GM06990 (cell line): ENCODE results near the gene SIRT2.

ENCODE experiments used
- DNase-seq: peaks from one replicate; pipeline ENCODE4 v3.0.0-alpha.2; 2011; ENCODE audit not compliant: insufficient read length; ENCODE audit errors: extremely low read depth
- H3K27me3 ChIP-seq: replicated peaks from 2 replicates; pipeline ENCODE4 v1.6.0; 2011; ENCODE audit warnings: low read length; ENCODE audit not compliant: control insufficient read depth, insufficient read depth
- H3K36me3 ChIP-seq: 2 replicates; pipeline ENCODE4 v1.5.1; 2011; ENCODE audit warnings: low read length; ENCODE audit not compliant: control insufficient read depth, insufficient read depth
- H3K4me3 ChIP-seq: replicated peaks from 2 replicates; pipeline ENCODE4 v1.5.1; 2011; ENCODE audit warnings: low read depth, mild to moderate bottlenecking, control low read depth, low read length
- CTCF ChIP-seq: IDR thresholded peaks from 2 replicates; pipeline ENCODE4 v1.5.1; 2011; ENCODE audit warnings: low read length, control low read depth, mild to moderate bottlenecking, inconsistent platforms; ENCODE audit not compliant: insufficient read depth, poor library complexity, severe bottlenecking

The SIRT2 gene

GRCh38 chr19:38850976-38851621, 48.3 kb downstream of the SIRT2 start:
- Histone ChIP-seq H3K36me3 (peaks cover 14% of the 10 kb centered on the region), H3K27me3 (no peaks in the 10 kb centered on the region), H3K4me3 (peak overlapping the region; percentile 89)
- no peak for TF ChIP-seq CTCF
- DNase-seq: peak; percentile 61

DNA sequence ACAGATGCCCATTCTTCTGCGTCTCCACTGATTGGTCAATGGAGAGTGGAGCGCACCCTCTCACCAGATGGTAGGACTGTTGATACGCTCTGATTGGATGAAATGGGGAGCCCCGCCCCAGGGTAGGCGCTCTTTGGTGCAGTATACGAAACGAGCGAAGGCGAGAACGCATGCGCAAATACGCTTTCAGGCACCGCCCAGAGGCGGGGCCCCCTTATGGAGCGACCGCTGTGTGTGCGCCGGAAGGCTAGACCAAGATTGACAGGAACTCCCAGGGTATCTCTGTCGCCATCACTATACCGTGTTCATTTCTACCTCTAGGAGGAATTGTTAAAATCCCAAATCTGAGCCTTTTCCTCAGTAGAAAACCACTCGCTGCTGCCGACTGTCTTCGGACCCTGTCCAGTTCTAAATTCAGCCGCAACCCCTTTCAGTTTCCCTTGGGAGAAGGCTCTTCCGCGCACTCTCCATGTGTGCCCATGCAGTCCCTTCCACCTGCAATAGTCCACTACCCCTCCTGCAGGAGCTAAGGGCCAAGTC, 48.9 kb downstream of the SIRT2 start:
- Histone ChIP-seq H3K36me3 (peaks cover 18% of the 10 kb centered on the region), H3K27me3 (no peaks in the 10 kb centered on the region), H3K4me3 (peak overlapping the region; percentile 89)
- no peak for TF ChIP-seq CTCF
- peak; percentile 98 for DNase-seq

DNA sequence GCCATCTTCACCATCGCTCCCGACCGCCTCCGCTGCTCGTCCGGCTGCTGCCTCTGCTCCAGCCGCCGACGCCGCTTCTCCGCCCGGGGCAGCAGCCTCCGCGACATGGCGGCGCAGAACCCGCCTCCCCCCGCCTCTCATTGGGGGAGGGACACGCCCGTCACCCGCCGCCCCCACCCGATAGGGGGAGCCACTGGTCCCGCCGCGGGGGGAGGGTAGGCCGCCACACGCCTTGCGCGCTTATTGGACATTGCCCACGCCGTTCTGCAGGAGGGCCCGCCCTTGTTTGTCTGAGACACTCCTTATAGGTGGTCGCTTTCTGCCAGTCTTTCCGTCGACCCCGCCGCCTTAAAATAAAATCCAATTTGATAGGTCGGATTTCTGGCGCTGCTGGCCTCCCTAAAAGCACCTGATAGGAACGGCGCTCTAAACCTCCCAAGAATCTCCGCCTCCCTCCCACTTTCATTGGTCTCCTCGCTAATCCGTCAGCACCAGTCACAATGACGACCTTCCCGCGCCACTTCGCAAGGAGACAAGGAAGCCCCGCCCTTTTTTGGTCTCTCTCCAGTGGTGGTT, 49.5 kb downstream of the SIRT2 start, which contains the start of gene HNRNPL:
TSS of gene HNRNPL (minus strand) at position 127 of the 576 bp plus-strand sequence. CDS start at position 107, 20 bp downstream.
- peaks cover 21% of the 10 kb centered on the region for H3K36me3 ChIP-seq
- DNase-seq: peak; percentile 98
- H3K27me3 ChIP-seq: no peaks in the 10 kb centered on the region
- H3K4me3 ChIP-seq: peak within 1 kb of the TSS; percentile 89
- peak; percentile 41 for TF ChIP-seq CTCF

DNA sequence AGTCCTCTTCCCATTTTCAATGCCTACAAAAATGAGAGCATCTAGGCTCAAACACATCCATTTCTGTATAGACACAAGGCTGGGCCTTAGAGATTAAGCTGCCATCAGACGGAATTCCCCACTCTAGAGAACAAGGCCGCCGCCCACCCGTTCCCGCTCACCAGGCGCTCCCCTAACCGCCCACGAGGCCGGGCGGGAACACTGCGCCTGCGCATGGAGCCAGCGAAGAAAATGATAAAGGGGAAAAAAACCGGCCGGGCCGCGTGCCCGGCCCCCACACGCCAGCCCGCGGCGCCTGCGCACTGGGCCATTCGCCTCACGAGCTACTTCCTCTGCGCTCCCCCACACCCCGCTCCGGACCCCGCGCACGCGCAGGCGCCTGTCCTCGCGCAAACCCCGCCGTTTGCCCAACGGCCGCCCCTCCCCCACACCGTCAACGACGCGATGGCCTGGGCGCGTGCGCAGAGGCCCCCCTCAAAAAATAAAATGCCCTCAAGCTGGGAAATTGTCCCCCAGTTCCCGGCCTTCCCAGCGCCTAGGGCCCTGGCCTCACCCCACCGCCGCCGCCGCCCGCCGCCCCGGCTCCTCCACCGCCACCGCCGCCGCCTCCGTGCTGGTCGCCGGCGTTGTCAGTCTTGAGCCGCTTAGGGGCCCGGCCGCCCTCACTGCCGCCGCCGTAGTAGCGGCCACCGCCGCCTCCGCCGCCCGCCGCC, 50.1 kb downstream of the SIRT2 start:
- Histone ChIP-seq H3K4me3 (peak overlapping the region; percentile 71), H3K27me3 (no peaks in the 10 kb centered on the region), H3K36me3 (peaks cover 26% of the 10 kb centered on the region)
- peak; percentile 98 for DNase-seq
- no peak for TF ChIP-seq CTCF

GRCh38 chr19:38848299-38849146, 50.9 kb downstream of the SIRT2 start:
- Histone ChIP-seq H3K27me3 (no peaks in the 10 kb centered on the region), H3K36me3 (peaks cover 33% of the 10 kb centered on the region), H3K4me3 (peak overlapping the region; percentile 71)
- no peak for TF ChIP-seq CTCF
- no peak for DNase-seq
